SK-N-SH treated with all-trans-retinoic acid at 6 μM for 48 hours (cell line): ENCODE measurements around the gene TMEM94.

Source experiments
- CSDC2 ChIP-seq: fragments of 250-450 bp; sonication (Bioruptor Pico); IDR thresholded peaks from 2 replicates; pipeline ENCODE4 v1.5.0; 2020; ENCODE audit warnings: mild to moderate bottlenecking, moderate library complexity
- ESRRG ChIP-seq: fragments of 250-450 bp; sonication (Bioruptor Pico); IDR thresholded peaks from 2 replicates; pipeline ENCODE4 v1.6.1; 2021; ENCODE audit warnings: mild to moderate bottlenecking
- OSR1 ChIP-seq: fragments of 250-450 bp; sonication (Bioruptor Pico); IDR thresholded peaks from 2 replicates; pipeline ENCODE4 v1.8.0; 2022; ENCODE audit warnings: moderate library complexity, mild to moderate bottlenecking, inconsistent platforms
- RARB ChIP-seq: fragments of 250-450 bp; sonication (Bioruptor Pico); IDR thresholded peaks from 2 replicates; pipeline ENCODE4 v1.8.0; 2021; ENCODE audit warnings: mild to moderate bottlenecking, moderate library complexity
- SNAI2 ChIP-seq: fragments of 250-450 bp; sonication (Bioruptor Pico); IDR thresholded peaks from 2 replicates; pipeline ENCODE4 v1.5.0; 2020; ENCODE audit warnings: mild to moderate bottlenecking, moderate library complexity
- ZFP3 ChIP-seq: fragments of 250-450 bp; sonication (Bioruptor Pico); IDR thresholded peaks from 2 replicates; pipeline ENCODE4 v1.5.0; 2020; ENCODE audit warnings: mild to moderate bottlenecking, moderate library complexity
- ZFP30 ChIP-seq: fragments of 450-650 bp; formaldehyde crosslinking; IDR thresholded peaks from 2 replicates; pipeline ENCODE4 v1.5.0; 2022; ENCODE audit warnings: mild to moderate bottlenecking, moderate library complexity
- ZNF565 ChIP-seq: fragments of 450-650 bp; formaldehyde crosslinking; conservative IDR thresholded peaks from 2 replicates; pipeline ENCODE4 v1.5.0; 2020; ENCODE audit warnings: low read depth, mild to moderate bottlenecking, moderate library complexity
- ZNF70 ChIP-seq: fragments of 450-650 bp; formaldehyde crosslinking; IDR thresholded peaks from 2 replicates; pipeline ENCODE4 v1.5.0; 2020; ENCODE audit warnings: mild to moderate bottlenecking, moderate library complexity
- ZNF8 ChIP-seq: fragments of 450-650 bp; formaldehyde crosslinking; IDR thresholded peaks from 2 replicates; pipeline ENCODE4 v1.5.0; 2020; ENCODE audit warnings: mild to moderate bottlenecking, moderate library complexity
- TF ChIP-seq, protein P1 (sequence below): fragments of 250-450 bp; sonication (Bioruptor Pico); IDR thresholded peaks from 2 replicates; pipeline ENCODE4 v1.5.0; 2020; ENCODE audit warnings: mild to moderate bottlenecking, moderate library complexity
- TF ChIP-seq, protein P2 (sequence below): fragments of 250-450 bp; sonication (Bioruptor Pico); IDR thresholded peaks from 2 replicates; pipeline ENCODE4 v1.8.0; 2021; ENCODE audit warnings: low read depth, mild to moderate bottlenecking, moderate library complexity, borderline replicate concordance

DNA sequence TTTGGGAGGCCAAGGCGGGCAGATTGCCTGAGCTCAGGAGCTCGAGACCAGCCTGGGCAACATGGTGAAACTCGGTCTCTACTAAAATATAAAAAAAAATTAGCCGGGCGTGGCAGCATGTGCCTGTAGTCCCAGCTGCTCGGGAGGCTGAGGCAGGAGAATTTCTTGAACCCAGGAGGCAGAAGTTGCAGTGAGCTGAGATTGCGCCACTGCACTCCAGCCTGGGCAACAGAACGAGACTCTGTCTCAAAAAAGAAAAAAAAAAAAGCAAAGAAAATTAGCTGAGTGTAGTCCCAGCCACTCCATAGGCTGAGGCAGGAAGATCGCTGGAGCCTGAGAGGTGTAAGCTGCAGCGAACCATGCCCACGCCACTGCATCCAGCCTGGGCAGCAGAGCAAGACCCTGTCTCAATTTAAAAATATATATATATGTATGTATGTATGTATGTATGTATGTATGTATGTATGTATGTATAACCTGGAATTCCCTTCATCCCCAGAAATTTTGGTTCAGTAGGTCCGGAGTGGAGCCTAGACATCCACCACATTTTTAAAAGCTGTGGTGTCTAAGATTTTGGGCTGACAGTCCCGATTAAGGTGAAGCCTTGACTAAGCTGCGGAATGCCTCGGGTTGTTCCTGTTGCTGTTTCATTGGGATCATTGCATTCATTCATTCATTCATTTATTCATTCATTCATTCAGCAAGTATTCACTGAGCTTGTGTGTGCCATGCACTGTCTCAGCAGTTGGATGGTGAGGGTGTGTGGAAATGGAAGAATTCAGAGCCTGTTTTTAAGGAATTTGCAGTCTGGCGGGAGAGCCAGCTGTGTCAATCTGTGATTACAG, 25.9 kb downstream of the TMEM94 start:
- TF ChIP-seq ZNF565 (CRISPR knock-in tag): no peak
- TF ChIP-seq ZNF70 (CRISPR knock-in tag): no peak
- no peak for TF ChIP-seq RARB (CRISPR knock-in tag)
- TF ChIP-seq, protein P1, sequence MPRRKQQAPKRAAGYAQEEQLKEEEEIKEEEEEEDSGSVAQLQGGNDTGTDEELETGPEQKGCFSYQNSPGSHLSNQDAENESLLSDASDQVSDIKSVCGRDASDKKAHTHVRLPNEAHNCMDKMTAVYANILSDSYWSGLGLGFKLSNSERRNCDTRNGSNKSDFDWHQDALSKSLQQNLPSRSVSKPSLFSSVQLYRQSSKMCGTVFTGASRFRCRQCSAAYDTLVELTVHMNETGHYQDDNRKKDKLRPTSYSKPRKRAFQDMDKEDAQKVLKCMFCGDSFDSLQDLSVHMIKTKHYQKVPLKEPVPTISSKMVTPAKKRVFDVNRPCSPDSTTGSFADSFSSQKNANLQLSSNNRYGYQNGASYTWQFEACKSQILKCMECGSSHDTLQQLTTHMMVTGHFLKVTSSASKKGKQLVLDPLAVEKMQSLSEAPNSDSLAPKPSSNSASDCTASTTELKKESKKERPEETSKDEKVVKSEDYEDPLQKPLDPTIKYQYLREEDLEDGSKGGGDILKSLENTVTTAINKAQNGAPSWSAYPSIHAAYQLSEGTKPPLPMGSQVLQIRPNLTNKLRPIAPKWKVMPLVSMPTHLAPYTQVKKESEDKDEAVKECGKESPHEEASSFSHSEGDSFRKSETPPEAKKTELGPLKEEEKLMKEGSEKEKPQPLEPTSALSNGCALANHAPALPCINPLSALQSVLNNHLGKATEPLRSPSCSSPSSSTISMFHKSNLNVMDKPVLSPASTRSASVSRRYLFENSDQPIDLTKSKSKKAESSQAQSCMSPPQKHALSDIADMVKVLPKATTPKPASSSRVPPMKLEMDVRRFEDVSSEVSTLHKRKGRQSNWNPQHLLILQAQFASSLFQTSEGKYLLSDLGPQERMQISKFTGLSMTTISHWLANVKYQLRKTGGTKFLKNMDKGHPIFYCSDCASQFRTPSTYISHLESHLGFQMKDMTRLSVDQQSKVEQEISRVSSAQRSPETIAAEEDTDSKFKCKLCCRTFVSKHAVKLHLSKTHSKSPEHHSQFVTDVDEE (CRISPR knock-in tag): no peak
- no peak for TF ChIP-seq ZNF8 (CRISPR knock-in tag)
- TF ChIP-seq, protein P2, sequence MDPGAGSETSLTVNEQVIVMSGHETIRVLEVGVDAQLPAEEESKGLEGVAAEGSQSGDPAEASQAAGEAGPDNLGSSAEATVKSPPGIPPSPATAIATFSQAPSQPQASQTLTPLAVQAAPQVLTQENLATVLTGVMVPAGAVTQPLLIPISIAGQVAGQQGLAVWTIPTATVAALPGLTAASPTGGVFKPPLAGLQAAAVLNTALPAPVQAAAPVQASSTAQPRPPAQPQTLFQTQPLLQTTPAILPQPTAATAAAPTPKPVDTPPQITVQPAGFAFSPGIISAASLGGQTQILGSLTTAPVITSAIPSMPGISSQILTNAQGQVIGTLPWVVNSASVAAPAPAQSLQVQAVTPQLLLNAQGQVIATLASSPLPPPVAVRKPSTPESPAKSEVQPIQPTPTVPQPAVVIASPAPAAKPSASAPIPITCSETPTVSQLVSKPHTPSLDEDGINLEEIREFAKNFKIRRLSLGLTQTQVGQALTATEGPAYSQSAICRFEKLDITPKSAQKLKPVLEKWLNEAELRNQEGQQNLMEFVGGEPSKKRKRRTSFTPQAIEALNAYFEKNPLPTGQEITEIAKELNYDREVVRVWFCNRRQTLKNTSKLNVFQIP: no peak
- no peak for TF ChIP-seq ZFP3
- no peak for TF ChIP-seq ZFP30 (CRISPR knock-in tag)
- TF ChIP-seq OSR1 (CRISPR knock-in tag): no peak
- TF ChIP-seq CSDC2: no peak
- no peak for TF ChIP-seq SNAI2 (CRISPR knock-in tag)
- no peak for TF ChIP-seq ESRRG (CRISPR knock-in tag)
